Fibroblast of peridontal ligament (primary cell): ENCODE measurements around the gene BABAM1.

Experiments used
- DNase-seq: peaks from one replicate; pipeline ENCODE4 v3.0.0-alpha.2; 2010; ENCODE audit errors: extremely low read depth

Gene BABAM1

DNA sequence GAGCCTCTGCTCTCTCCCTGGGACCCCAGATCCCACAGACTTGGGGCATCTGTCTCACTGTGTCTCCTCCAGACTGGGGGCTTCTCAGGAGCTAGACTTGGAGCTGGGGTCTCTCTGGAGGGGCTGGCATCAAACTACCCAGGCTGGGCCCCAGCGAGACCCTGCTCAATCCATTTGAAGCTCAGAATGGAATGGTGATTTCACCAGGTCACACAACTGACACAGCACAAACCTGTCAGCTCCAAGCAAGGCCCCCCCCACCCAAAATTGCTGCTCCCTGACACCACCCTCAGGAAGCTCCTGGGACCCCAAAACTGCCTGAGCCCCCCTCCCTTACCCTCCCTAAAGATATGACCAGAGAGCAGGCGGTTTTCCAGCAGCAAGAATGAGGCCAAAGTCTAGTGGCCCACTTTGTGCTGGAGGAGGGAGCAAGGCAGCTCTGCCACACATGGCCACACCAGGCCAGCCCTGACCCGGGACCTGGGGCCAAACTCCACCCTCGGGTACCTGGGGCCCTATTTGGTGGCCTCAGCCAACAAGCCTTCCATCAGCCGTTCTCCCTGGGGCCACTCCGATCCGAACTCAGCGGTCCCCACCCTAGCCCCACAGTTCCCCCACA, 23.9 kb upstream of the BABAM1 start:
- DNase-seq, result no peak

DNA sequence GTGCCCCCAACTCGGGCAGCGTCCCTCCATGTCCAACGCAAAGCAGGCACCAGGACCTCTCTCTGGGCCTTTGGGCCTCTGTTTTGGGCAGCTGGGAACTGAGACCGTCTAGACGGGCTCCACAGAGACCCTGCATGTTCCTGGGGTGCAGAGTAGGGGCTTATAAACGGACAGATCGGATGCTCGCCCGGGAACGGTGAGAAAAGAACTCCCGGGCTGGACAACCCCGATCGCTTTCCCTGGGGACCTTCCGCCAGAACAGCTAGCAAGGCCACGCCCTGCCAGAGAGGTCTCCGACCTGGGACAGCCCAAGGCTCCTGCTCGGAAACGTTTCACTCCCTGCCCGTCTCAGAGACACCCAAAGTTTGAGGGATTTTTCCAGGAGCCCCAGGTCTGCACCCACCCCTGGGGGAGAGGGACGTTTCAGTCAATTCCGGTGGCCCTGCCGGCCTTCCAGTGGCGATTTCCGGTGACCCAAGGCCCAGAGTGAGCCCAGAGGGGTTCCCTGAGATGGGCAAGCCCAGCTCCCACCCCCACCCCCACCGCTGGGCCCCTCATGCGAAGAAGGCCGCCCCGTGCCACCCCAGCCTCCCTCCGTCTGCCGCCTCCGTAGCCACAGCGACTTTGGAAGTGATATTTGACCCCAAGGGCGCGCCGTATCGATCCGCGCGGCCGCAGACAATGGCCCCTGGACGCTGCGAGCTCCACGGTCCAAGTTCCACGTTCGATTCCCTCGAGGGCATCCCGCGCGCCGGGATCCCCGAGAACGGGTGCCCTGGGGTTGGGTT, 23.2 kb upstream of the BABAM1 start:
- peak; percentile 46 for DNase-seq

DNA sequence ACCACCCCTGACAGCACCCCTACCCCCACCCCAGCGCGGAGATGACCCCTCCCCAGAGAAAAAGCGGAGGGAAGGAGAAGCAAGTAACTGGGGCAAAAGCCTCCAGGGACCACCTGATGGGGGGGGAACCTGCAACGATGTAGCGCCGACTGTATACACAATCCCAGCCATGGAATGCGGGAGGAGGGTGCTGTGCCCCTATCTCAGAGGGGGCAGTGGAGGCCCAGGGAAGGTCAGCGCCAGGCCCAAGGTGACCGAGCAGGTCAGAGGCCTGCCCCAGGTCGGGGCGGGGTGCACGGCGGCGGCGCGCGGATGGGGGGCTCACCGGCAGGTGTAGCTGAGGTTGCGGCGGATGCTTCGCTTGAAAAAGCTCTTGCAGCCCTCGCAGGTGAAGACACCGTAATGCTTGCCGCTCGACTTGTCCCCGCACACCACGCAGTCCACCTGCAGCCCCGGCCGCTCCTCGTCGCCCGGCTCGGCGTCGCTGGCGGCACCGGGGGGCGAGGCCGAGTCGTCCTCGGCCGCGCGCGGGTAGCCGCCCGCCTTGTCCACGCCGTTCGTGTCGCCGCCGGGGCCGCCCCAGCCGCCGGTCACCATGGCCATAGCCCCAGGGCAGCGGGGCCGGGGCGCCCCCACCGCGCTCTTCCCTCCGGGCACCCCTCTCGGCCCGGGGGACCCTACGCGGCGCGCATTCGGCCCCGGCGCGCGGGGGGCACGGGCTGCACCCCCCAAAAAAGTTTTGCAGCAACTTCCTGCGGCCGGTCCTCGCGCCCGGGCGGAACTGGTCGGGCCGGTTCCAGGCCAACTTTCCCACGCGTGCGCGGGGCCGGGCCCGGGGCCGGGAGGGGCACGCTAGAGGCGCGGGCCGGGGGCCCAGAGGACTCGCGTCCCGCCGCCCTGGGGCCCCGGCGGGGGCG, 22.4 kb upstream of the BABAM1 start:
- DNase-seq, result no peak

DNA sequence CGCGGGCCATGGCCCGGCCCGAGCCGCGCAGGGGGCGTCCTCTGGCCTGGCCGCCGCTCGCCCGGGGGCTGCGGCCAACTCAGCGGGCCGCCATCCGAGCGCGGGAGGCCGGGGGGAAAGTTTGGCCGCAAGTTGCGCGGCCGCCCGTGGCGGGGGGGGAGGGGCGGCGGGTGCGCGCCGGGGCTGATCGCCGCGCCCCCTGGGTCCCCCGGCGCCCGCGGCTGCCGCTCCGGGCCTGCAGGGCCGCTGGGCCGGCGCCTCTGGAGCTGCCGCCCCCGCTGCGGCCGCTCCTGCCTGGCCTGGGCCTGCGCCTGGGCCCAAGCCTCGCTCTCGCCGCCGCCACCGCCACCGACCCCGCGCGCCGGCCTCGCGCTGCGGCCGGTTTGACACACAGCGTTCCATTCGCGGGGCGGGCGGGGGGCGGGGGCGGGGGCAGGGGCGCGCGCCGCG, 21.7 kb upstream of the BABAM1 start, which contains the start of gene NR2F6:
Gene NR2F6 (minus strand): TSS at position 385 of the 450 bp plus-strand sequence. CDS start 699 bp downstream, outside the sequence.
- no peak for DNase-seq

DNA sequence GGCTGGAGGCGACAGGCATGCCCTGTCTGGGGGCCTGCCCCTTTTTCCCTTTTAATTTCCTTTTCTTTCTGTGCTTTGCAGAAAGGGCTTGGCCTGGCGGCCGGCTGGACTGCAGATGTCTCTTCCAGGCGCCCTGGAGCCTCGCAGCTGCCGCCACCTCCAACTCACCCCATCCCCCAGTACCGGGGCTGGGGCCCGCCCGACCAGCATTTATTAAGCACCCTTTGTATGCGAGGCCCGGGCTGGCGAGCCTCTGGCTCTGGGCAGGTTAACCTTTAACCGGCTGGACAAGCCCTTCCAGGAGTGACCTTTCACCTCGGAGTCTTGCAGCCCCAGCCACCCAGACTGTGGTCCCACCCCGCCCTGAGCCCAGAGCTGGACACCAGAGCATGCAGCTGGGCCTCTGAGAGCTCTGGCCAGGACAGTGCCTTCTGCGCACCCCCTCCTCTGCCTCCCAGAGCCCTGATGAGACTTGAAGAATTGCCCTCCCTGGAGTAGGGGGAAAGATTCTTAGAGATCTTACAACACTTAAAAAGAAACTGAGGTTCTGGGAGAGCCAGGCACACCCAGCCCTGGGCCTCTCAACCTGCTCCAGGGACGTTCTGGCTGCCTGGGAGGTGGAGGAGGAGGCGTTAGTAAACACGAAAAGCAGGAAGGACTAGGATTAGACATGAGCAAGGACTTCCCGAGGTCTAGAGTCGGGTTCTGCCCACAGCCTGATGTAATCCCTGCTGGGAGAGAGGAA, 20.4 kb upstream of the BABAM1 start:
- peak; percentile 26 for DNase-seq

DNA sequence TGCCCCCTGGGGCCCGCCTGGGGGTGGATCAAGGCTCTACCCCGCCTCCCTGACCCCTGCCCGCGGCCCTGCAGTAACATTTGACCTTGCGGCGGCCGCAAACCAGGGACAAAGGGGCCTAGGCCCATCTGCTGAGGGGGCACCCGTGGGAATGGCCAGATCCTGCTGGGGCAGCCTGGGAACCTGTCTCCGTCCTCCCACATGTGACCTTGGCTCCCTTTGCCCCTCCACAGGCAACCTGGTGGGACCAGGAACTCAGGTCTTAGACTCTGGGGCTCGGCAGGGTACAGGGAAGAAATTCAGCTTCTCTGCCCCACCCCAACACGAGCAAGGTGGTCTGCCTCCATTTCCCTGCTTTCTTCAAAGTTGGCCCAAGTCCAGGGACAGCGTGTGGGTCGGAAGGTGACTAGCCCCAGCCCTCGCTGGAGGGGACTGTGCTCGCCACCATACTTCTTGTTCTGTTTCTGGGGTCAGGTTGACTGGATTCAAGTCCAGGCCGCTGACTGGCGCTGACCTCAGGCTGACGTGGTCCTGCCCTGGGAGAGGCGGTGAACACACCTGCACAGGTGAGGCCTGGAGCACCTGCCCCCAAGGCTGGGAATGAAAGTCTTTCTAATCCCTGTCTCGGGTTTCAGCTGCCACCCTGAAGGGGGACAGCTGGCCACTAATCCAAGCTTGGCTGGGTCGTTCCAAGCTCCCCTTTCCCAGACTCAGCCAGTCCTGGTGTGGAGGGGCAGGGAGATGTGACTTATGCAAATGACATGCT, 19.0 kb upstream of the BABAM1 start:
- no peak for DNase-seq

DNA sequence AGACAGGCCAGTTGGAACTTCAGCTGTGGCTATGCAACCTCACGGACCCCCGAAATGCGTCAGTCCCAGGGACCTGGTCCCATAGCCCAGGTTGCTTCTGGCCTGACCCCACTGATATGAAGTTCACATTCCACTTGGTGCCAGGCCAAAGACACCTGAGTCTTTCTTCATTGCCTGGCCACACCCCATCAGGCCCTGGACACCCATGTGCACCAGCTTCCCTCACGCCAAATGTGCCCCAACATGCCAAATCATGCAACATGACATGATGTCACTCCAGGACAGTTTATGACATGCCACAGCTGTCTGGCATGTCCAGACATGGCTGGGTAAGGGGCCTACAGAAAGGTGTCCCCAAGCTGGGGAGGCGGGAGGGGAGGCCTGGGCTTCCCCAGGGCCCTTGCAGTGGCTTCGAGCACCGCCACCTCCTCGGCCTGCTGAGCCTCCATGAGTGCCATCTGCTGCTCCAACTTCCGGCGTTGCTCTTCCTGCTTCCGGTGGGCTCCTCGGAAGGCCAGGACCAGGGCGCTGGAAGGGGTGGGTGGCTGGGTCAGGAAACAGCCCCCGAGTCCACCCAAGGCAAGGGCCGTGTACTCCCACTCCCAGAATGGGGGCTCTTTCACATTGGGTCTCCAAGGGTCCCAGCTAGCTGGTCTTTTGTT, 17.2 kb upstream of the BABAM1 start:
- DNase-seq, result no peak

DNA sequence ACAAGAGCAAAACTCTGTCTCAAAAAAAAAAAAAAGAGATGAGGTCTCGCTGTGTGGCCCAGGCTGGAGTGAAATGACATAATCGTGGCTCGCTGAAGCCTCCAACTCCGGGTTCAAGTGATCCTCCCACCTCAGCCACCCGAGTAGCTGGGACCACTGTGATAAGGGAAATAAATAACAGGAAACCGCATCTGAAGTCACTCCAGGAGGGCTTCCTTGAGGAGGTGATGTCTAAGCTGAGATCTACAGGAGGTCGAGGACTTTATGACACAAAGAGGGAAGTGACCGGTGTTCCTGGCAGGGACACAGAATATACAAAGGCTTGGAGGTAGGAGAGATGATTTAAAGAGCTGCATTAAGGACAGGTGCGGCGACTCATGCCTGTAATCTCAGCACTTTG, 12.6 kb upstream of the BABAM1 start:
- no peak for DNase-seq

DNA sequence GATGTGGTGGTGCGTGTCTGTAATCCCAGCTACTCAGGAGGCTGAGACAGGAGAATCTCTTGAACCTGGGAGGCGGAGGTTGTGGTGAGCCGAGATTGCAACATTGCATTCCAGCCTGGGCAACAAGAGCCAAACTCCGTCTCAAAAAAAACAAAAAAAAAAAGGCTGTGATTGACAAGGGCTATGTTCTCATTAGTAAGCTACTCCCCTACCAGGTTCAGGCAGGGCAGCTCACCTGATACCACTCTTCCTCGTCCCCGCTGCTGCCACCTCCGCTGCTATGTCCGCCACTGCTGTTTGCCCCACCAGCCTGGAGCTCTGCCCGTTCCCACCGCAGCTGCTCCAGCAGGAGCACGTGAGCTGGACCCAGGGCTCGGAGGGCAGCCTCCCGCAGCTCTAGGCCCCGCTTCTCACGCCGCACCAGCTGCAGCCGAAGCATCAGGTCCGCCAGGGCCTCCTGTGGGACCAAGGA, 12.1 kb upstream of the BABAM1 start:
- DNase-seq, result no peak

DNA sequence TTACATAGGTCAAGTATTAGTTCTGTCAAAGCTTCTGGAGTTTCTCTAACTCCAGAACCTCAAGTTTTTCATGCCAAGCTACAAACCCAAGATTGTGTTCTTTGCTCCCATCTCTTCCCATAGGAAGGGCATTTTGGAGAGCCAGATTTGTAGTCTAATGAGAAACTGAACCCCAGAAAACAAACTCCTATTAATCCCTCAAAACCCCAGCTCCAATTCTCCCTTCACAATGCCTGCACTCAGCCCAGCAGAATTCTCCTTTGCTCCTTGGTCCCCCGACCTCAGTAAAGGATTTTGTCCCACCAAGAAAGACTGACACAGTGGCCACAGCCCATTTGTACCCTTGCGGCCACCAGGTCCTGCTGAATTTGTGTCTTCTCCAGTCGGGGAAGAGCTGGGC, 11.1 kb upstream of the BABAM1 start:
- DNase-seq, result no peak

DNA sequence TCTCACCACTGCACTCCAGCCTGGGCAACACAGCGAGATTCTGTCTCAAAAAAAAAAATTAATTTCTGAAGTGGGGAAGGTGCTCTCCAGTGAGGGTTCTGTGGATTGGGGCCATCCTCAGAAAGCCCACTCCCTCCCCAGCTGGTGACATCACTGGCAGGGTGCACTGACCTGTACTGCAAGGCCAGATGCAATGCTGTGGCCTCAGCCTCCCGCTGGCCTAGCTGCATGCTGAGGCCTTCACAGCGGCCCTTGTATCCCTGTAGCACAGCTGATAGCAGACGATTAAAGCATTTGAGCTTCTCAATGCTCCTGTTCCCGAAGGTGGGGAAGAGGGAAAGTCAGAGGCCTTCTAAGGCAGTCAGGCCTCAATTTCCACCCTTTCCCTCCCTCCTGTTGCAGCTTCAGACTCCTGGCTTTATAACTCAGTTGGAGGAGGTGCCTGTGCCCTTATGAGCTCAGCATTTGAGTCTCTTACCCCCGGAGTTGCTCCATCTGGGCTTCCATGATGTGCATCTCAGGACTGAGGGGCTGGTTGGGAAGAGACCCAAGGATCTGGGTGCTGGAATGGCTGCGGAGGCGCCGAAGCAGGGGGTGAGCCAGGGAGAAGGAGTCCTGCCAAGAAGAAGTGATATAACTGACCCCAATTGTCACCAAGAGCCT, 8.0 kb upstream of the BABAM1 start:
- DNase-seq, result no peak

DNA sequence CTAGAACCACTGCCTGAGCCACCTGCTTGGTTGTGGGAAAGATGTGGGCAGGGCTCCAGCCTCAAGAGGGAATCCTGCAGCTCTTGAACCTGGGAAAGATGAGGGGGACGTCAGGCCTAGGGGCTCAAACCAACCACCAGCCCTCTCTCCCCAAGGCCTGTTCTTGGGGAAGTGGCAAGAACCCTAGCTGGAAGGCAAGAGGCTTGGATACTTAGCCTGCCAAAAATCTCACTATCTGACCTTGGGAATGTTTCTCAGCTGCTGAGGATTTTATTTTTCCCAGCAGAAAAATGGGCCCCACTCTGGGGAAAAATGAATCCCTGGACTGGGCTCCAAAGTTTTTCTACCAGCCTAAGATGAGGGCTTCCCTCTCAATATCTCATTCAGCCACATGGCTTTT, 7.3 kb upstream of the BABAM1 start:
- DNase-seq, result no peak

DNA sequence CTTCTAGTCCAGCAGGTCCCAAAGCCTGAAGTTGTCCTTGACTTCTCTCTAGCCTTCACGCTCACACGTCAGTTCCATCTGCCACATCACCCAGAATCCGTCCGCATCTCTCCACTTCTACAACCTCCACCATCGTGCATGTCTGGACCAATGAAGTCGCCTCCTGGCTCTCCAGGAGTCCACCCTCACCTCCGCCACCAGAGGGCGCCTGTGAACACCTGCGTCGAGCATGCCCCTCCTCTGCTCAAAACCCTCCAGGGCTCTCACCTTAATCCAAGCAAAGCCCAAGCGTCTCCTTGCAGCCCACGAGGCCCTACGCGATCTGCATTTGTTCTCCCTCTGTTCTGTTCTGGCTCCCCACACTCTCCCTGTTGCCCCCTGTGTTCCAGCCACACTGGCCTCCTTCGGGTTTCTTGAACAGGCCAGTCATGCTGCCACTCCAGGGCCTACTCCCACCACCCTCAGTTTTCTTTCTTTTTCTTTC, 6.4 kb upstream of the BABAM1 start:
- peak; percentile 62 for DNase-seq

DNA sequence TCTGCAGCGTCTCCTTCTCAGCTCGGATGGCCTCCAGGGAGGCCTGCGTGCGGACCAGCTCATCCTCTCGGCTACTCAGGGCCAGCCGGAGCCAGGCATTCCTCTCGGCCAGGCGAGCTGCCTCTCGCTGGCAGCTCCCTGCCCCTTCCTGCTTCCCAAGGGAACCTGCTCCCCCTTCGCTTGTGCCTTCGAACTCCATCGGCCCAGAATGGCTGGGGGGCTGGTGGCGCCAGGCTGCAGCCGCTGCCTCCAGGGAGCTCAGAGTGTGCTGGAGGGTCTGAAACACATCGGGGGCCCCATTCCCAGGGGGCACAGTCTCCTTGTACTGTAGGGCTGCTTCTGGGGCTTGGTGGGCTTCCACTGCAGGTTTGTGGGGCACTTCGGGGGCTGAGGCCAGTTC, 4.7 kb upstream of the BABAM1 start:
- DNase-seq, result no peak

DNA sequence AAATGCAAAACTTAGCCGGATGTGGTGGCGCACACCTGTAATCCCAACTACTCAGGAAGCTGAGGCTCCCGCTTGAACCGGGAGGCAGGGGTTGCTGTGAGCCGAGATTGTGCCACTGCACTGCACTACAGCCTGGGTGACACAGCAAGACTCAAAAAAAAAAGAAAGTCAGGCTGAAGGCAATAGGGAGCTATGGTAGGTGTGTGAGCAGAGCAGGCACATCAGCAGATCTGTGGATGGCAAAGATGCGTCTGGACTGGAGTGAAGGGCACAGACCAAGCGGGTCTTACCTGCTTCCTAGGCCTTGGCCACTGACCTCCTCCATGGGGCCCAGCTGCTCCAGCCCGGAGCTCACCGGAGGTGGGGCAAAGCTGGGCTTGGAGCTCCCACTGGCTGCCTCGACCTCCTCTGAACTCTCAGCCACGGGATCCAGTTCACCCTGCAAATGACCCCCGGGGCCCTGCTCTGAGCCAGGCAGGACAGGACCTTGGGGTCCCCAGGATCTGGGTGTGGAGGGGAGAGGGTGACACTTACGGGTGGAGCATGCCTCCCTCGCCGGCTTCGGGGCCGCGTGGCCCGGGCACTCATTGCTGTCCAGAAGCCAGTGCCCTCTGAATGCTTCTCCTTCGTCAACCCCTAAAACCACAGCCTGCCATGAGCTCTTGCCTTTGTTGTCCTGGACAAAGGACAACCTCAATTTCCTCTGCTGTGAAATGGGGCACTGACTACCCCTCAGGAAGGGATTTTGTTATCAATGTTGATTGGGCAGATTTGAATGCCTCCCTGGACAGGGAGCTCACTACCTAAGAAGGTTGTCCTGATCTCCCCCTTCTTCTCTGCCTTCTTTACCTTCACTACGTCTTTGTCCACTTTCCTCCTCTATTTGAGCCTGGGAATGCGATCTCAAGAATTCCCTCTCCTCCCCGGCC, 3.3 kb upstream of the BABAM1 start:
- no peak for DNase-seq

DNA sequence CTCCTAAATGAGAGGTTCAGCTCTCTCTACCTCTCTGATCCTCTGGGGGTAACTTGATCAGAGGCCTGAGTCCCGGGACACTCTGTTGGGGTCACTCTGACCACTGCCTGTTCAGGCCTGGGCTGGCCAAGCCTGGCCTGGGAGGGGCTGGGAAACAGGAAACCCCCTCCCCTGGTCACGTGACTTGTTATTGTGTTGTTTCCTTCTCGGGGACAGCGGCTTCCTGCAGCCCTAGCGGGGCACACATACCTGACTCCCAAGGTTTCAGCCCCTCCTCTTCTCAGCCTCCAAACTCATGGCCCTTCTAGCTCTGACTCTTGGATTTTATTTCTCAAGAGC, 2.6 kb upstream of the BABAM1 start, which contains the start of gene USHBP1:
Gene USHBP1 (minus strand): TSS at position 105 of the 339 bp plus-strand sequence. CDS start 446 bp downstream, outside the sequence.
- no peak for DNase-seq

DNA sequence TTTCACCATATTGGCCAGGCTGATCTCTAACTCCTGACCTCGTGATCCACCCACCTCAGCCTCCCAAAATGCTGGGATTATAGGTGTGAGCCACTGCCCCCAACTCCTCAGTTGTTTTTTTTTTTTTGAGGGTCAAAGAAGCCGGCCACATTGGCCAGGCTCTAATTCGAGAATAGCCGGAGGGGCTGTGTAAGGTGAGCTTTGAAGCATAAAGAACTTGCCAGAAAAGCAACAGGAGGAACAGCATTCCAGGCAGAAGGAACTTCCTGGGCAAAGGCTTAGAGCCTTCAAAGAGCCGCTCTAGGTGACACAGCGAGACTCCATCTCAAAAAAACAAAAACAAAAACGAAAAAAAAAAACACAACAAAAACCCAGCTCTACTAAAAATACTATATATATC, 1.2 kb upstream of the BABAM1 start:
- DNase-seq, result no peak

DNA sequence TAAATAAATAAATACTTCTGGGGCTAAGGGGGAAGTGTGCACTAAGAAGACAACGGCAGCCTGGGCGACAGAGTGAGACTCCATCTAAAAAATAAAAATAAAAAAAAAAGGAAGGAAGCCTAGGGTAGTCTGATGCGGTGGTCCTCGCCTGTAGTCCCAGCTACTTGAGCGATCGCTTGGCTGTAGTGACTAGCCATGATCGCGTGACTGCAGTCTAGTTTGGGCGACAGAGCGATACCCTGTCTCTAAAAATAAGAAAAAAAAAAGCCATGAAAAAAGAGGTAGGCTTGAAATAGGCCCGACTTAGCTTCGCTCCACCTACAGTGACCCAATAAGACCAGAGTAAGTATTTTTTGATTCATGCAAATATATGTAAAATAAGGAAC, 661 bp upstream of the BABAM1 start:
- no peak for DNase-seq
